Measurements from ENCODE around the gene EEF2K. TPM values are rescaled to one million over a fixed set of nuclear protein-coding genes. Genes with fewer than 3 reads are reported as not detected.

The EEF2K gene
- total RNA-seq, 2 donors from 2014 or later = 23.6 to 25.1 TPM

- DNase-seq (peak in 3 of 4 donors; percentile 33 to 34 (median 34)), ATAC-seq (no peak)
- TF ChIP-seq POLR2A (IDR thresholded peaks at IDR 0.05) = no peak
- TF ChIP-seq CTCF (IDR thresholded peaks at IDR 0.05) = no peak
- intact Hi-C loops (cut with DNase I) = no loop called here
- peaks cover 40% of the 10 kb centered on the region for H3K4me1 ChIP-seq
- peak overlapping the region; percentile 94 to 99 (median 97) for H3K27ac ChIP-seq
- 5 to 8% methylated on average over 9 of the region's 9 CpGs for WGBS, 2 donors
- H3K4me3 ChIP-seq = no peak overlapping the region
- no peaks in the 10 kb centered on the region for H3K27me3 ChIP-seq
- no peaks in the 10 kb centered on the region for H3K36me3 ChIP-seq (replicated peaks in 1 of 2; ENCODE audit: insufficient read depth in 1 of 2, low read depth in 2 of 2)
- H3K9me3 ChIP-seq = no peaks in the 10 kb centered on the region
Measured at GRCh38 chr16:22191532-22192260, 14.4 kb upstream of the EEF2K start.

GRCh38 chr16:22192261-22193062 lies 13.6 kb upstream of the EEF2K start:
- Histone ChIP-seq H3K27ac (peak overlapping the region; percentile 94 to 99 (median 97)), H3K36me3 (replicated peaks in 1 of 2; ENCODE audit: insufficient read depth in 1 of 2, low read depth in 2 of 2) (no peaks in the 10 kb centered on the region), H3K27me3 (no peaks in the 10 kb centered on the region), H3K9me3 (no peaks in the 10 kb centered on the region), H3K4me3 (no peak overlapping the region), H3K4me1 (peaks cover 40% of the 10 kb centered on the region)
- 33 to 47% methylated on average over 16 of the region's 16 CpGs for WGBS, 2 donors
- ATAC-seq = no peak
- intact Hi-C loops (cut with DNase I) = no loop called here
- no peak for TF ChIP-seq CTCF (IDR thresholded peaks at IDR 0.05)
- TF ChIP-seq POLR2A (IDR thresholded peaks at IDR 0.05) = peak in 1 of 3 donors; percentile 19
- DNase-seq = peak; percentile 55 to 82 (median 70)

GRCh38 chr16:22193063-22193411 lies 13.0 kb upstream of the EEF2K start:
- H3K4me3 ChIP-seq = no peak overlapping the region
- no peaks in the 10 kb centered on the region for H3K9me3 ChIP-seq
- H3K4me1 ChIP-seq = peaks cover 39% of the 10 kb centered on the region
- no peaks in the 10 kb centered on the region for H3K36me3 ChIP-seq (replicated peaks in 1 of 2; ENCODE audit: insufficient read depth in 1 of 2, low read depth in 2 of 2)
- H3K27me3 ChIP-seq = no peaks in the 10 kb centered on the region
- intact Hi-C loops (cut with DNase I) = no loop called here
- ATAC-seq = no peak
- no peak for TF ChIP-seq CTCF (IDR thresholded peaks at IDR 0.05)
- no peak for TF ChIP-seq POLR2A (IDR thresholded peaks at IDR 0.05)
- no peak for DNase-seq
- WGBS, 2 donors = 86 to 93% methylated on average over 2 of the region's 2 CpGs
- H3K27ac ChIP-seq = peak overlapping the region in 3 of 4 donors; percentile 96 to 99 (median 98)

- intact Hi-C loops (cut with DNase I) = no loop called here
- TF ChIP-seq POLR2A (IDR thresholded peaks at IDR 0.05) = no peak
- TF ChIP-seq CTCF (IDR thresholded peaks at IDR 0.05) = no peak
- no peaks in the 10 kb centered on the region for H3K9me3 ChIP-seq
- no peak overlapping the region for H3K4me3 ChIP-seq
- DNase-seq (no peak), ATAC-seq (no peak)
- H3K27me3 ChIP-seq = no peaks in the 10 kb centered on the region
- no peaks in the 10 kb centered on the region for H3K36me3 ChIP-seq (replicated peaks in 1 of 2; ENCODE audit: insufficient read depth in 1 of 2, low read depth in 2 of 2)
- peak overlapping the region in 3 of 4 donors; percentile 34 to 77 (median 63) for H3K27ac ChIP-seq
- peaks cover 21% of the 10 kb centered on the region for H3K4me1 ChIP-seq
- WGBS, 2 donors = 71 to 73% methylated on average over 9 of the region's 9 CpGs
Measured at GRCh38 chr16:22194707-22195444, 11.2 kb upstream of the EEF2K start.

Measured in body of pancreas (tissue), 4 donors.